ENCODE measurements around the gene ZNF408. TPM values are rescaled to one million over a fixed set of nuclear protein-coding genes. Genes with fewer than 3 reads are reported as not detected.
"Not testable (repeated sequence)": the region's sequence is repeated elsewhere in the genome, so short reads cannot be mapped to it uniquely, and the experiment has no call there.

The ZNF408 gene
- 5.8 TPM for total RNA-seq
- long read RNA-seq, transcript ZNF408-201 (5 exons, 2,442 nt): major isoform, 30 of 44 reads
- long read RNA-seq, partial matches to known transcripts: 6 of 44 reads
- long read RNA-seq, other reads (novel, unspliced or antisense): 6 of 44 reads

- DNase-seq (ENCODE audit: low spot score): peak; percentile 99
These were observed at the start of gene ZNF408, which contains the start of gene ARHGAP1 for GRCh38 chr11:46700241-46701077. Gene ZNF408 (plus strand): TSS chr11:46701031. CDS start chr11:46701048, 17 bp downstream. Gene ARHGAP1 (minus strand): TSS chr11:46700619. CDS start chr11:46696107, 4,512 bp downstream.

- no peak for DNase-seq (ENCODE audit: low spot score)
These were observed 45.2 kb upstream of the ZNF408 start for GRCh38 chr11:46655631-46656030.

GRCh38 chr11:46657186-46657585 lies 43.6 kb upstream of the ZNF408 start:
- DNase-seq (ENCODE audit: low spot score): no peak

GRCh38 chr11:46658259-46658658 lies 42.6 kb upstream of the ZNF408 start:
- no peak for DNase-seq (ENCODE audit: low spot score)

GRCh38 chr11:46659908-46660307 lies 40.9 kb upstream of the ZNF408 start:
- DNase-seq (ENCODE audit: low spot score): no peak

- DNase-seq (ENCODE audit: low spot score): no peak
These were observed 39.0 kb upstream of the ZNF408 start for GRCh38 chr11:46661836-46662235.

GRCh38 chr11:46662366-46662765 lies 38.5 kb upstream of the ZNF408 start:
- DNase-seq (ENCODE audit: low spot score): no peak

- no peak for DNase-seq (ENCODE audit: low spot score)
These were observed 37.4 kb upstream of the ZNF408 start for GRCh38 chr11:46663277-46663940.

GRCh38 chr11:46664612-46665011 lies 36.2 kb upstream of the ZNF408 start:
- no peak for DNase-seq (ENCODE audit: low spot score)

GRCh38 chr11:46665356-46665755 lies 35.5 kb upstream of the ZNF408 start:
- peak; percentile 57 for DNase-seq (ENCODE audit: low spot score)

- DNase-seq (ENCODE audit: low spot score): peak; percentile 55
These were observed 34.3 kb upstream of the ZNF408 start for GRCh38 chr11:46666516-46666915.

GRCh38 chr11:46667043-46667481 lies 33.8 kb upstream of the ZNF408 start:
- peak; percentile 37 for DNase-seq (ENCODE audit: low spot score)

- DNase-seq (ENCODE audit: low spot score): peak; percentile 77
These were observed 32.2 kb upstream of the ZNF408 start for GRCh38 chr11:46668480-46669085.

- peak; percentile 37 for DNase-seq (ENCODE audit: low spot score)
These were observed 31.1 kb upstream of the ZNF408 start for GRCh38 chr11:46669711-46670139.

GRCh38 chr11:46670521-46670920 lies 30.3 kb upstream of the ZNF408 start:
- not testable (repeated sequence) for DNase-seq (ENCODE audit: low spot score)

- no peak for DNase-seq (ENCODE audit: low spot score)
These were observed 28.9 kb upstream of the ZNF408 start for GRCh38 chr11:46671958-46672315.

GRCh38 chr11:46672381-46672839 lies 28.4 kb upstream of the ZNF408 start:
- DNase-seq (ENCODE audit: low spot score): no peak

GRCh38 chr11:46673713-46674462 lies 26.9 kb upstream of the ZNF408 start:
- no peak for DNase-seq (ENCODE audit: low spot score)

- no peak for DNase-seq (ENCODE audit: low spot score)
These were observed 26.2 kb upstream of the ZNF408 start for GRCh38 chr11:46674463-46675287.

GRCh38 chr11:46675288-46675851 lies 25.5 kb upstream of the ZNF408 start:
- DNase-seq (ENCODE audit: low spot score): no peak

All from mesenteric fat pad (tissue), 1 donor.